Stimulated activated CD4-positive, alpha-beta T cell treated with anti-CD3 and anti-CD28 coated beads, Interleukin-1b, Interleukin-23, amount 100 ng/mL, for 48 hours (primary cell): Measurements from ENCODE around the gene TMCC2.

Experiments
- DNase-seq: peaks from one replicate; pipeline ENCODE4 v3.0.0-alpha.2; 2020

The TMCC2 gene

DNA sequence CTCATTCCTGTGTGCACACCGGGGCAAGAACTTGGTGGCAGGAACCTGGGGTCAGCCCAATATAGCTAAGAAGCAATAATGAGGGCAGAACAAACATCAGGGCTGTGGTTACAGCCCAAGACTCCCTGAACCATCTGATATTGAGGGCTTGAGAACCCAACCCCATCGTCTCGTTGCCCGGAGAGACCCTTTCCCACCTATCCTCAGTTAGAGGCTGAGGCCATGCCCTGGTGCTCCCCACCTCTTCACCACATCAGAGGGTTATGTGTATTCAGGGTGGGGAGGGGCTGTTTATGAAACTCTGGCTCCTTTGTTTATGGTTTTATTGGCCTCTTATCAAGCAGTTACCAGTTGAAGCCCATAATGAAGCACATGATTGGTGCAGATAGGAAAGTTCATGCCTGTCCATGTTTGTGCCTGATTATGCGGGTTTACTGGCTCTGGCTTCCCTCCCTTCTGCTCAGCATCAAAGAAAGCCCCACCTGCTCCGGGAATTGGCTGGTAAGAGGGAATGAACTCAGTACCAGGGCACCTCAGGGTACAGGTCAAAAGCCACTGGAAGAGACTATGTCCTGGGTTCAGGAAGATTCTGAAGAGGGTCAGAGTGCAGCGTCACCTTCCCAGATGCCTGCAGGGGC, 79.3 kb downstream of the TMCC2 start:
- DNase-seq = no peak

DNA sequence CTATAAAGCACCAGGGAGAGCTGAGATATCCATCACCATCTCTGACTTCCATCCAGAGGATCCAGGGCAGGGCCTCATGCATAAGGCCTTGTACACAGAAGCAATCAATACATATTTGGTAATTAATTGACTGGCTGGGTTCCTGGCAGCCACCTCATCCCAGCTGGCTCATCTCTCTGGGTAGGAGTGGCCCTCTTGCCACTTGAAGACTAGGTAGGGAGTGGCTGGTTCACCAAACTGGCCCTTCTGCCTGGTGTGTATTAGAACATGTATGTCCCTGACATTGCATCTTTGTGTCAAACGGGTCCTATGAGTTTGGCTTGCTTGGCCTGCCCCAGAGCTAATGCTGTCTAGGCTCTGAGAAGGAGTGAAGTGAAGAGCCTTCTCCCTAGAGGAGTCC, 82.0 kb downstream of the TMCC2 start:
- no peak for DNase-seq

DNA sequence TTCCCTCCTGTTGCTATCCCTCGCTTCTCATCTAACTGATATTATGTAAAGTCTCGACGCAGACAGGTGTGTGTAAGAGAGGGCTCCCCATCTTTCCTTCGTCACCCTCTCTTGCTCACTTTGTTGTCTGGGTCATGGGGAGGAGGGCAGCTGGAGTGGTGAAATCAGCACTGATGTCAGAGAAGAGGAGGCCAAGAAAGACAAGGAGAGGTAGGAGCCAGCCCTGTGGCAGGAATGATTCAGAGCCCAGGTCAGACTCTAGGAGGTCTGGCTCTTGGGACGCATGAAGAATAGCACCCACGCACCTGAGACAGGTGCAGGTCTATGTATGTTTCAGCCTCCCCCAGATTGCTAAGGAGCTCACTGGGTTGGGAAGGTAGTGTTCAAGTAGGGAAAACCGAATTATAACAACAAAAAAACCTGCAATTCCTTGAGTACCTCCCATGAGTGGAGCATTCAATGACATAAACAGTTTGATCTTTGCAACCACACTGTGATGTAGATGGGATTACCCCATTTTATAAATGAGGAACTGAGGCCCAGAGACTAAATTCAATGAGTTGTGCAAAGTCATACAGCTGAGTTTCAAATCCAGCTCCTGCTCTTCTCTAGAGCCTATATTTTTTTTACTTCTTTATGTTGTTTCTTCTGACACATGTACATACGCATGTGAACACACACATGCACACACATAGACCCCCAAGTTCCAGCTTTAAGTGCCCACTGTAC, 83.4 kb downstream of the TMCC2 start:
- no peak for DNase-seq

- no peak for DNase-seq
Measured at GRCh38 chr1:205312866-205313562, 85.3 kb downstream of the TMCC2 start.

DNA sequence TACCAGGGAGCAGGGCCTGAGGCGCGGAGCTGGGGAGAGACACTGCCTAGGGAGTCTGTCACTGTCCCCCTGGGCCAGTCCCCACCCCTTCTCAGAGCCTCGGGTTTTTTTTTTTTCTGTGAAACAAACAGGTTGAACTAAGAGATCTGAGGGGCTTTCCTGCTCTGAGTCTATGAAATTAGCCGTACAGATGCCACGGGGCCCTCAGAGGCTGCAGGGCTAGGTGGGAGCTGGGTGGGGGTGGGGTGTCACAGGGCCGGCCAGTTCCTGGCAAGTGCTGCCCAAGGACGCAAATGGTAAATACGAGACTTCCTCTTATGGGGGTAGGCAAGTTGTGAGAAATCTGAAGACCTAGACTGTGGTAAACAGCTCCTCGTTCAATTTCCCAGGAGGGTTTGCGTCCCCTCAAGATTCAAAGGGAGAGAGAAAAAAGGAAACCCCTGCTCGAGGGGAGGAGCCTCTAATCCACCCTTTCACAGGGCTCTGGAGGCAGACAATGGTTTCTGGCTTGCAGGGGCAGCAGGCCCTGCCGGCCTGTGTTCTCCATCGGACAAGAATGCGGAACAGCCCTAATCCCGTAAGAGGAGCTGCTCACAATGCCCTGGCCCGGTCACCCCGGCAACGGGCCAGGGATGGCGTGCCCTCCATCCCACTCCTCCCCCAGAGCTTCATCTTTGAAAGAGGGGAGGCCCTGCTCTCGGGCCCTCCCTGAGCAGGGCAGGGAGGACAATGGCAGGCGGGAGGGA, 86.0 kb downstream of the TMCC2 start:
- DNase-seq = peak; percentile 31

- no peak for DNase-seq
Measured at GRCh38 chr1:205315008-205315618, 87.4 kb downstream of the TMCC2 start.

DNA sequence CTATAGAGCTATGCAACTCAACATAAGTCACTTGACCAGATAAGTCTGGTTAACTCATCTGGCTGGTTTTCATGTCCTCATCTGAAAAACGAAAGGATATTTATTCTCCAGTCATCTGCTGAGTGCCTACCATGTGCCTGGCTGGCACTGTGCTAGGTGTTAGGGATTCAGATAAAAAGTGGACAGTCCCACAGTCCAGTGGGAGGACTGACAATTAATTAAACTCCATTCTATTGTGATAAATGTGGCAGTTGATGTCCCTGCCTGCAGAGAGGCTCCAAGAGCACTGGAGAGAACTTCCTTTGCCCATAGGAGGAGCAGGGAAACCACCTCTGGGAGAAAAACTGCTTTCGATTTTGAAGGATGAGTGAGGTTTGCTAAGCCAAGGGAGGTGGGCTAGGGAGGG, 88.4 kb downstream of the TMCC2 start:
- no peak for DNase-seq

DNA sequence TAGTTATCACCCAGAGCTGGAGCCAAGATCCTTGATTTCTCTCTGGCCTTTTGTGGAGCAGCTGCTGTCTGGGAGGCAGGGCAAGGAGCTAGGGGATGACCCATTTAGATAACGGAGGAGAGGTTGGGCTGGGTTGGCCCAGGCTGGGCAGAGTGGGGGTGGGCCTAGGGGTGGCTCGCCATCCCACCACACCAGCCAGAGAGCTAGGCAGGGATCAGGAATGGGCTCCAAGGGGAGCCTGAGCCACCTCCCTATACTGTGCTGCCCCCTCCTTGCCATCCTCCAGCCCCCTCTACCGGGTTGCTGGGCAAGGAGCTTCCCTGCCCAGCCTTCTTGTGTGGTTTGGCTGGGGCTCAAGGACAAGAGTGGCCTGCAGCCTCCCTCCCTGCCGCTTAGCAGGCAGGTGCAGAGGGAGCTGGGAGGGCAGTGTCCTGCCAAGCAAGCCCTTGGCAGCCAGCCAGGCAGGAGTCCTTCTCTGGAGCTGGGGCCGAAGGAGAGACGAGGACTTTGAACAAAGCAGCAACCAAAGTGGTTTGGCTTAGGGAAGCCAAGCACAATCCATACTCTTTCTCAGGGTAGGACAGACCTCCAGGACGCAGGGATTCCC, 89.7 kb downstream of the TMCC2 start:
- DNase-seq = no peak

GRCh38 chr1:205318231-205318991, 90.7 kb downstream of the TMCC2 start:
- no peak for DNase-seq

DNA sequence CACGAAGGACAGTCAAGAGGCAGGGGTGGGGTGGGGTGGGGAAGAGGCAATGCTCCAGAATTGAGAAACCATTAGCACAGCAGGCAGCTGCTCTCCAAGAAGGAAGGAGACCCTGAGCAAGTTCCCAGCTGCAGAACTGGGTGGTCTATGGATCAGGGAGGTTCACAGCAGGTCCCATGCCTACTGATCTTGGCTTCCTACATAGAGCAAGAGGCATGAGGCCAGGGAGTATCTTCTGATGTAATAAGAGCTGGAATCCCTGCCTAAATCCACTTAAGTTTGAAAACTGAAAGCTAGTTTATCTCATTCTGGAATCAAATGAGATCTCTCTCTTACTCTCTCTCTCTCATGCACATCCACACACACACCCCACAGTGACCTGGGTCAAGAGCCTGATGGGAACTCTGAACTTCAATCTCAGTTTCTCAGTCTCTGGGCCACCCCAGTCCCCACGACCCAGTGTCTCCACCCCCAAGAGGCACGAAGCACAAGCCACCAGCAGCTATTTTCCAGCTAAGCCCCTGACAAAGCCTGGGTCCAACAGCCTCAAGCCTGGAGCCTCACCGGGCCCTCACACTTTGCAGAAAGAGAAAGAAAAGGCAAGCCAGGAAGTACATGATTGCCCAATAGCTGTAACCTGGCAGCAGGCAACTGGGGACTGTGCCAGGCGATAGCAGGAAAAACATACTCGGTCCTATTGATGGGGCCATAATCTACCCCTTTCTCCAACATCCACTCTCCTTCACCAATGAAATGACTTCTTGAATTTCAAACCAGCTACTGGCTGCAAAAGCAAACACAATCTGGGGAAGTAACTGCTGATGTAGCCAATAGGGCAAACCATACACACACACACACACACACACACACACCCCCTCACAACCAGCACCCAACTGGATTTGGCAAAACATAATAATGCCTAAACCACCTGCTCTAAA, 91.6 kb downstream of the TMCC2 start:
- DNase-seq = peak; percentile 25

GRCh38 chr1:205321162-205321958, 93.6 kb downstream of the TMCC2 start, which contains the start of gene NUAK2:
TSS of gene NUAK2 (minus strand) at chr1:205321745. CDS start at chr1:205321628, 117 bp downstream.
- DNase-seq = peak; percentile 80

DNA sequence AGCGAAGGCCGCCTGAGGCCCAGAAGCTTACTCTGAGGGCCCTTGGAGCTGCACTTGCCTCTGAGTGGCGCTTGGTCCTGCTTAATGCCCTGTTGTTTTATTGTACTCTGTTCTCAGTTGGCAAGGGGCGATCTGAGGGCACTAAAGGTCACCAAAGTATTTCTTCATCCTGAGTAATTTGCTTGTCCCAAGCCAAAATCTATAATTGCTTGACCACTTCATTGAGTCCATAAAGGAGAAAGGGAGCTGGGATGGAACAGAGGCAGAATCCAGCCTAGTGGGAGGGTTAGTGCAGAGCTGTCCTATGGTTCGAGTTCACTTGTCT, 94.2 kb downstream of the TMCC2 start:
- no peak for DNase-seq
